NCI-H774 (cell line): ENCODE data around the gene DBX1.
"Not testable (repeated sequence)": the region's sequence is repeated elsewhere in the genome, so short reads cannot be mapped to it uniquely, and the experiment has no call there.

Source experiments
- DNase-seq: peaks from one replicate; lab custom pipeline; 2025; lab: John Stamatoyannopoulos, UW

The DBX1 gene, protein sequence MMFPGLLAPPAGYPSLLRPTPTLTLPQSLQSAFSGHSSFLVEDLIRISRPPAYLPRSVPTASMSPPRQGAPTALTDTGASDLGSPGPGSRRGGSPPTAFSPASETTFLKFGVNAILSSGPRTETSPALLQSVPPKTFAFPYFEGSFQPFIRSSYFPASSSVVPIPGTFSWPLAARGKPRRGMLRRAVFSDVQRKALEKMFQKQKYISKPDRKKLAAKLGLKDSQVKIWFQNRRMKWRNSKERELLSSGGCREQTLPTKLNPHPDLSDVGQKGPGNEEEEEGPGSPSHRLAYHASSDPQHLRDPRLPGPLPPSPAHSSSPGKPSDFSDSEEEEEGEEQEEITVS

DNA sequence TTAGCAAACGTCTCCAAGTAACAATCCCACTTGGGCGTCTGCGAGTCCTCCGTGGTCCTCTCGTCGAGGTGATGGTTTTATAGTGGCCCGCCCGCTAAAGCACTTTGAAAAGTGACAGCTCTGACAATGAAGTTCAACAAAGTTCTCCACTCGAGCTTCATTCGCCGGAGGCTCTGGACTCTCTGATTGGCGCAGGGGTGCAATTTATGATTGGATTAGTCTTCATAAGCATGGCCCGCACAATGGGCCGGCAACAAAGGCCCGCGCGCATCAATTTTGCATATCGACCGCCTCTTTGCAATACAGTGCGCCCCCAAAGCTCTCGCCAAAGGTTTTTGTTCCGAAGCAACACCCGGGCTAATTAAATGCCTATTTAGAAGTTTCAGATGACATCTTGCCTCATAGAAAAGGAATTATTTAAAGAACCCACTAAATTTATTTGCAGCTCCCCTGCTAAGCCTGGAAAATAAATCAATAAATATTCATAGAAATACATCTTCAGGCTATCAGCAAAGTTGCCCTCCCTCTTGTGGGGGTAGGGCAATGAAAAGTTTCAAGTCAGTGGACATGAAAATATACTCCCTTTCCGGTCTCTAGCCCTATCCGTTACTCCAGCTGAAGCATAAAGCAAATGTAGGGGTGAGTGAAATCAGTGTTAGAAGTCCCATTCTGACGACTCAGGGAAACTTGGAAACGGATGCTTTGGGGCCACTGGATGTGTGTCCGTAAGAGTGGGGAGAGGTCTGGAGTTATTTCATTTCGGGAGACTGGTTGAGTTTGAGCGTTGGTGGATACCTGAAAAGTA, at the start of gene DBX1:
DBX1 (minus strand) TSS at position 51 of the 805 bp plus-strand sequence. CDS start 151 bp downstream, outside the sequence.
- DNase-seq: no peak

DNA sequence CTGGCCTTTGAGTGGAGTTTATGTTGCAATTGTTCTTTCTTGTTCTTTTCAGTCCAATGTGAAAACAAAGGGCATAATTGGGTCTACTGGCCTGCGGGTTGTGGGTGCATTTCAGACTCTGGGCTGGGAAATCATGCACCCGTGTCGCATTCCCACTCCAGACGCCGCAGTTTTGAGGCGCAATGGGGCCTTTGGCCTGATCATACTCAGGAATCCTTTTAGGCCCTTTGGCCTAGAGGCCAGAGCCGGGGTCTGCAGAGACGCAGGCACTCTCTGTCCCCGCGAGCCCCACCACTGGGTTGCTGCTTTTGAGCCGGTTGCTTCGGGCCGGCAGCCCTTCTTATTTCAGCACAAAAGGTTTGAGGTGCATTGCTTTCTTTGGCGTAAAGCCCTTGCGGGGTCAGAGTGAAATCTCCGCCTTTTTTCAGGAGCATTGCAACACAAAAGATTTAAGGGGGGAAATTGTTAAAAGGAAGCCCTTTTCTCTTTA, 48.4 kb upstream of the DBX1 start:
- DNase-seq: no peak

DNA sequence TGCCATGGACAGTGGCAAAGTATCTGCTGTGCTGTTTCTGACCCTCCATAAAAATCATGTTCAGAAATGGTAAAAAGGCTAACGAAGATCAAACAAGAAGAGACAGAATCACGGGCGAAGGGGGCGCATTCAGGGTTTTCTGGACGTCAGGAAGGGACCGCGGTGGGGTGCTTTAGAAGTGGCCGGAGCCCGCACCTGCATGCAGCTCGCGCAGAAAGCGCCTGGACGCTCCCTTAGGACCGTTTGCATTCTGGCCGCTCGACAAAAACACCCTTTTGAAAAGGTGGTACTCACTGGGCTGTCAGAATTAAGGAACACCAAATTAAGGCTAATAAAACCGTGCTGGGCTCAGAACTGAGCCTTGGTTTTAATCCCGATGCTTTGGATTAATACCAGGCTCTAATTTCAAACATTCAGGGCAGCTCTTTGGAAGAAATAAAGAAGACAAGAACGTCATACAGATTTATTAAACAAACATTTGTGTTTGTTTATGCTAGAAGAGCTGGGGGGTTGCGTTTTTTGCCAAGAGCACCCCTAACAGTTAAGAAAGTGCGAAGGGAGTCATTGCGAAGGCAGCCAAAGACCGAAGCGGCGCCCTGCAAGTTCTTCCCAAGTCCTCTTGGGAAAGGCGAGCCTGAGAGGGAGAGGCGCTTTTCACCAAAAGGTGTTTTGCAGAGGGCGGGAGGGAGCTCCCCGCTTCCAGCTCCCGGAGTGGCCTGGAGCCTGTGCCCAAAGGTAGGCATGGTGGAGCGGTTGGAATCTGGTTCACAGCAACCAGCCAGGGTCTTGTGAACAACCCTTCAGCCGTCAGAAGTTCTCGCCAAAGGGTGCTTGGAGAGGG, 47.7 kb upstream of the DBX1 start:
- no peak for DNase-seq

DNA sequence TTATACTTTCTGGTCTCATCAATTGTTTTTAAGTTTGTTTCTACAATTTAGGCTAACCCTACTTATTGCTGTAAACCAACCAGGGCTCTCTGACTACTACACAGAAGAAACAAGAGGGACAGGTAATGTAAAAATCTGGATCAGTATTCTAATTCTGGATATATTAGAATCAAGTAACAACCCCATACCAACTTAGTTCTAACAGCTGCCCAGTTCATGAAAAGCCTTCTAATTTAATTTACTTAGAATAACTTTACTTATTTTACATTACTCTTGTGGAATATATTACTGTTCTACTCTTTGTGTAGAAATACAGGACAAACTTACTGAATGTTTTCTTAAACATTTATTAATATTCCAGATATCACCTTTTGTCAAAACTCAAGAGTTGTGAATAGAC, 45.5 kb upstream of the DBX1 start:
- no peak for DNase-seq

DNA sequence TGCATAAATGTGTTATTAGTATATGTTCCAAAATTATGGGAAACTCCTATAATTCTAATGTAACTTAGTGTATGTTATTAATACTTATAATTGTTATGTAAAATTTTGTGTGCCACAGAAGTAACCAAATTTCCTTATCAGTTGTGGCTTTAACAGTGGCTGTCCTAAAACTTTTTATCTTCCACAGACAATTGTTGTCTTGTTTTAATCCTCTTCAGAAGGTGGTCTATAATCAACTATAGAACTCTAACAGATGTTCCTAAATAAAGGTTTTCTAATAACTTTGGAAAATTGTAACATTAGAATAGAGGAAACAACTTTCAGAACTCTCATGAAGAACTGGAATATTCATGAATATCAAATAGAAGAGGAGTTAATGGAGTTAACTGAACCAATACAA, 44.4 kb upstream of the DBX1 start:
- no peak for DNase-seq

DNA sequence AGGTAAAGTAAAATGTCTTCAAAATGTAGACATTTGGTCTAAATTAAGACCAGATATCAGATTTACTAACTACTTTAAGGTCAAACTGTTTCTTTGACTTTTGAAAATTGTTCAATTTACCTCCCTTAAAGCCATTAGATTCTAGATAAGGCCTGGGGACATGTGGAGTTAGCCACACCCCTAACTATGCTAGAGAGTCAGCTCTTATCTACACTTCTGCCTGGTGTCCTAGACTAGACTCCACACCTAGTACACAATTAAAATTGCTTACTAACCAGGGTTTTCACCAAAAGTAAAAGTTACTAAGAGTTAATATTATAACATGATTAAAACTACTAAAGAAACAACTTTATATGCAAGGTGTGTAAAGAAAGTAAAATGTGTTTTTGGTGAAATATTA, 43.6 kb upstream of the DBX1 start:
- DNase-seq: no peak

DNA sequence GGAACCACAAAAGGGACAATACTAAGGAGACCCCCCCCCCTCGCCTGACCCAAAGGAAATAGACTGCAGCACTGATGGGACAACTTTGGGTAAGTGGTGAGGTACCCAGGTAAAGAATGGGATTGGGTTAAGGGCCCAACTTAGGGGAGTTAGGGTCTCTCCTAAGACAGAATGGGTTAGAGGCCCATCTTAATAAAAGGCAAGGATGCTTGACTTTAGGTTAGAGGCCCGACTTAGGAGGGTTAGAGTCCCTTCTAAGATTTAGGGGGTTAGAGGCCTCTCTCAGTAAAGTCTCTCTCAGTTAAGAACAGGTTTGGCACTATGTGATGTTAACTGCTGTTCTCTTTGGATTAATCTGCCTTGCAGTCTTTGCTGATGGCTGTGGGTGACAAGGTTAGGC, 41.0 kb upstream of the DBX1 start:
- DNase-seq: no peak

DNA sequence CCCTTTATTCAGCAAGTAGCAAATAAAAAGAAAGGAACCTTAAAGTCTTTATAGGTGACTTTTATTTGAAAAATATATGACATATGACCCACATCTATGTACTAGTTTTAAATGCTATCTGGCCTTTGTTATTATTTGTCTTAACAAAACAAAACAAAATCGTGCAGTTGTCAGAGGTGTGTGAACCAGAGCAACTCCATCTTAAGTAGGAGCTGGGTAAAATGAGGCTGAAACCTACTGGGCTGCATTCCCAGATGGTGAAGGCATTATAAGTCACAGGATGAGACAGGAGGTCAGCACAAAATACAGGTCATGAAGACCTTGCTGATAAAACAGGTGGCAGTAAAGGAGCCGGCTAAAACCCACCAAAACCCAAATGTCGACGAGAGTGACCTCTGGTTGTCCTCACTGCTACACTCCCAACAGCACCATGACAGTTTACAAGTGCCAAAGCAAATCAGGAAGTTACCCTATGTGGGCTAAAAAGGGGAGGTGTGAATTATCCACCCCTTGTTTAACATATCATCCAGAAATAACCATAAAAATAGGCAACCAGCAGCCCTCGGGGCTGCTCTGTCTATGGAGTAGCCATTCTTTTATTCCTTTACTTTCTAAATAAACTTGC, 40.2 kb upstream of the DBX1 start:
- not testable (repeated sequence) for DNase-seq

DNA sequence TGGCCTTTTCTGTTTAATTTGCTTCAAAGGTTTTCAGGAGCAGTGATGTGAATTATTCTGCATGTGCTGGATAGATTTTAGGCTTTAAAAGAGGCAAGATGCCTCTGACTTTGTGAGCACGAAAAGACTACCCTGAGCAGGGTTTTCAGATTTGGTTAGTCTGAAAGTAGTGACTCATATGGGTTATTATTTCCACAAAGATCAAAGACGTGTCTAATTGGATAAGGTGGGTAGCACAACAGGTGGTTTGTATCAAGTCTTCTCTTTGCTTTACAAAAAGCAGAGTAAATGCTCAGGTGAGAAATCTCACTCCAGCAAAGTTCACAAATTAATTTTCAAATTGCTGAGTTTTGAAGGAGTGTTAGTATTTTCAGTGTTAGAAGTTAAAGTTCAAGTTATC, 37.6 kb upstream of the DBX1 start:
- no peak for DNase-seq

DNA sequence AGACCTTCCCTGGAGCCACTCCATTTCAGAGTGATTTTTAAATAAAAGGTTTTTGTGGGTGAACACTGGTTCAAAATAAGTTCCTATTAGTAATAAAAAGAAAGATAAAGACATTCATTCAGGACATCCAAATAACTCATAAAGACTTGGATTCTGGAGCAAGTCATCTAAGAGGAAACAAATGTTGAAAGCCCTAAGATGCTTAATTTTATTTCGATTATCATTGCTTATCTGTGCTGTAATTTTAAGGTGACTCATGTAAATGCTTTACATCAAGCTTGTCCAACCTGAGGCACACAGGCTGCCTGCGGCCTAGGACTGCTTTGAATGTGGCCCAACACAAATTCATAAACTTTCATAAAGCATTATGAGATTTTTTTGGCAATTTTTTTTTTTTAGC, 34.2 kb upstream of the DBX1 start:
- DNase-seq: no peak

DNA sequence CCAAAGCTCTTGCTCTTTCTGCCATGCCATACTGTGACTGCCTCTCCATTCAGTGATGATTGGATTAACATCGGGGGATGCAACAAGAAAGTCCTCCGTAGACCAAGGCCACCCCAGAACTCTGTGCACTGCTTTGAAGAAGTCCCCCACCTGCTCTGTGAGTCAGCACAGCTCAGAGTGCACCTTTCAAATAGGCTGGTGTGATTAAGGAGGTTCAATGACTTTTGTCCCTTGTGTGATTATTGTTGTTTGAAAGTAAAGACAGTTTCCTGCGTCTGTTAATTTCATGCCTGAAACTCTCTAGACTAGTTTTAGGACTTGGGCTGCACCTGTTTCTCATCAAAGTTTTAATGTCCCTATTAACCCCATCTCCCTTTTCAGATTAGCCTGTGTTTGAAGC, 33.0 kb upstream of the DBX1 start:
- DNase-seq: no peak

DNA sequence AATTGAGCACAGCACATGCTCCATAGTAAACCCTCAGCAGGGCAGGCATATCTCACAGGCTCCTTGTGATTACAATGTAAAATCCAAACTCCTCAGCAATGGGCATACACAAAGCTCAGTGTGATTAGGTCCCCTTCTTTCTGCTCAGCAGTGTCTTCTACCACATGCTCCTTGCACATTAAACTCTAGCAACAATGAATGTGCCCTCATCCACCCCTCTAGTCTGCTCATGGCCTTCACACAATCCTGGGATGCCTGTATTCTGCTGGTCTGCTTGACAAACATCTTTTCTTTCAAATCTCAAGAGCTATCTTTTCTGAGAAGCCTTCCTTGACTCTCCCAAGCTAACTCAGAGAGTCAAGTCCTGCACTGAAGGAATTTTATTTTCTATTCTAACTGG, 32.4 kb upstream of the DBX1 start:
- DNase-seq: no peak

DNA sequence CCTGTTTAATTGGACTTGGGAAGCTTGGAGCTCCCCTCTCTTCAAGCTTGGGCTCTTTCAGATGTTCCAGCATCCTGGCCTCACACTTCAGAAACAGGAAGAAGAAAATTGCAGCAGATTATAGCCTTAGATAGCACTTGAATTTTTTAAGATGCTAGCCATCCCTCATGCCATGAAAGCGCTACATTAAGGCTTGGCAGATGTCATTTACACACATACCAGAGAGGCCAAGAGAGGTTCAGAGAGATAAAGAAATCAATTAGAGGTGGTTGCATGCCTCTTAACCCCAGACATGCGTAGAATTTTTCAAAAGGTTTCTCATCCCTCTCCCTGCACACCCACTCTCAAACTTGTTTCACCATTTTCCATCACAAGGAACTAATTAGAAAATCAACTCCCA, 31.9 kb upstream of the DBX1 start:
- no peak for DNase-seq

DNA sequence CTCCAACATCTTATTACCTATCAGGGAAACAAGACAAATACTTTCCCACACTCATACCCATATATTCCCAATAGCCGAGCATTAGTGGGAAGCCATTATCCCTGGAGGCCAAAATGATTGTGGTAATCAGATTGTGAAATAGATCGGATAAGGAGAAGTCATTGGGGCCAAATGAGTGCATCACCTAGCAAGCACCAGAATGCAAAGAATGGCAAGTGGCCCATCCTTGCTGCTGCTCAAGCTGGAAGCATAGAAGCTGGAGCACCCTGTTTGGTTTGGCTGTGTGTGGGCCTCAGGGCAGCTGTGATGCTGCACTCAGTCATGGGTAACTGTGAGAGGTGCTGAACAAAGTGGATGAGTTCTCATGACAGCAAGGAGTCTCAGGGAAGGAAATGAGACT, 18.7 kb upstream of the DBX1 start:
- DNase-seq: no peak

DNA sequence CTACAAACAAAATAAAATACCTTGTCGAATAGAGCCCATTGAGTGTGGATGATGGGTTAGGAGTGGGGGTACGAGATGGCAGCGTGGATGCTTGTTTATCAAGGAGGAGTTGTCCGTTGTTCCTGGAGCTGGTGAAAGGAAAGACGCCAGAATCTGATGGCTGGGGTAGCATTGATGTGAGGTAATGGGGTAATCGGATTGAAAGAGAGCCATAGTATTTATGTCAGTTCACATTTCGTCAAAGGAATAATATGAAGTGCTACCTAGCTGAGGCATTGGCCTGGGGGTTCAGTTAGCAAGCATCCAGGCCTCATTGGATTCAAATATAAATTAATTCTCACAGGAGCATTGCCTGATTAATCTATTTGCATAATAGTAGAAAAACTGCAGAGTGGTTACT, 16.9 kb upstream of the DBX1 start:
- DNase-seq: no peak

DNA sequence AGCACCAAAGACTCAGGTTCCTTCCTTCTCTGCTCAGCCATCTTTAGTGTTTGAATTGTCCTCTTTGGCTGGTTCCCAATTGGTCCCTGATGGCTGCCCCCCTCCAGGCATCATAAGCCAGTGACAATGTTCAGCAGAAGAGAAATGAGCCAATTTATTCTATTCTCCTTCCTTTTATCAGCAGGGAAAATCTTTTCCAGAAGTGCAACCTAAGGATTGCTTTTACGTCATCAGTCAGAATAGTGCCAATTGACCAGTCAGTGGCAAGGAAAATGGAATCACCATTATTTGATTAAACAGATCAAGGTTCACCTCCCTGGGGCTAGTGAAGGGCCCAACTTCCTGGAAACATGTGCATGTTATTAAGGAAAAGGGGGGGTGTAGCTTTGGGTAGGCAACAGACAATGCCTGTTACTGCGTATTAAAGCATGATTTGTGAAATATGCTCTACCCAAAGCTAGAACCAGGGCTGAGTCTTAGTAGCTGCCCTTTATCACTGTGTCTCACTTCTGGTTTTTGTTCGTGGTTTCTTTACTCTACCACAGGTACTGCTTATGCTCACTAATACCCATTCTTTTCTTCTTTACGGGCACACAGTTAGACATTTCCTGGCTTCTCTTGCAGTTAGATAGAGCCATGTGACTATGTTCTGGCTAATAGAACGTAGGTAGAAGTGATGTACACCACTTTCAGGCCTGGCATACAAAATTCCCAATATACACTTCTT, 12.6 kb upstream of the DBX1 start:
- no peak for DNase-seq

DNA sequence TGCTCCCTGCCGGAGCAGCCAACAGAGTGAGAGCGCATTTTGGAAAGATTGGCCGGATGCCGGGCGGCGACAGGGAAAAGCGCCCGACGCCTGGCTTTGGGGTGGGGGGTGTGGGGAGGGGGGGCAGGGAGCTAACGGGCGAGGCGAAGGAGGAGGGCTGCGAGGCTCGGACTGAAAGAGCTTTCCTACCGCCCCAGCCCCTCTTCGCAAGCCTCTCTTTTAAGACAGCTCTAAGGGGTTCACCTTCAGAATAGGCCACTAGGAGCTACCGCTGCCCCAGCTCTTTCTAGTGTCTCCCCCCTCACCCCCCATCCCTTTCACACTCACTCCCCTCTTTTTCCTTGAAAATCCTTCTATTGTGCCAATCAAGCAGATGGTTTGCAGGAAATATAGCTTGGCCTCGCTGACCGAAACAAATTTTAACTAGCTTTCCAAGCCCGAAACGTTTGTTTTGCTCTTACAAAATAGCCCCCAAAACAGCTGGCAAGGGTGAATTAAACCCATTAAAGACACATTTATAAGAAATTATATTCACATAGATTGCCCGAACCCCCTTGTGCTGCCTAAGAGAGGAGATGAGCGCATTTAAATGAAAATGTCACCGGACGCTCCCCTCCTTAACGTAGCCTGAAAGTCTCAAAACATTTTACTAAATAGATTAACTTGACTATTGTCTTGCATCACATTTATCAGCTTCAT, 3.7 kb upstream of the DBX1 start:
- DNase-seq: no peak

DNA sequence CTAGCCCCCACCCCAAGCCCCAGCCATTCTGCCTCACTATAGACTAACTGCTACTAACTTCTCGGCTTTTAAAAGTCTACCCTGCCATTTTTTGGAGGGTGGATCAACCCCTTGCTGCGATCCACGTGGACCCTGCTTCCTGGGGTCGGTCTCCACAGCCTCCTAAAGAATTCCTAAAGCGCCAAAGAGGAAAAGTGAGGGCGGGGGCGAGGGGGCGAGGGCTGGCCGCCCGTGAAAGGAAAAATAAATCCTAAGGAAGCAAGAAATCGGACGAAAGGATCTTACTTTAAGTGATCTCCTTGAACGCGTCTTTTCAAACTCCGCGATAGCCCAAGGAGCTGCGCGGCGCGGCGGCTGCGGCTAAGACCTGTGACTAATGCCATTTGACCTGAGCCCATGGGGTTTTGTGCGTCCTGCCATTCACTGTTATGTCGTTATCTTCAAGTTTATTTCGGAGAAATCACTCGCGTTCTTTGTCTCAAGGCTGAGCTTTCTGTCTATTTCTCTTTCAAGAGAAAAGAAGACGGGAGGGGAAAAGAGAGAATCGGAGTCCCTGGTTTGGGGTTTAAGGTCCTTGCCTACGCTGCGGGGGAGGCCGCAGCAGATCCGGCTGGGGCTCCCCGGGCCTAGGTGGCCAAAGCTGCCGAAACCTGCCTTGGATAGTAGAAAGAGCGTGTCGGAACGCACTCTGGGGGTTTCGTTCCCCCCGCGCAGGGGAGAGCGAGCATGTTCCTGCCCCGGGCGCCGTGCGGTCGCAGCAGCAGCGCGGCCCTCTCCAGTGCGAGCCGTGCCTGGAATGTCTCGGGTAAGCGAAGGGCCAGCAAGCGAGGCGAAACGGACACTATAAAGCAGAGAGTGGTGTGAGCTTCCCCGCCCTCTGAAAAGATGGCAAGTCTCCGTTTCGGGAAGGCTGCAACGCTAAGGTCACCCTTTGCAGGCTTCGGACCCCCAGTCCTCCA, 2.8 kb upstream of the DBX1 start:
- DNase-seq: no peak

DNA sequence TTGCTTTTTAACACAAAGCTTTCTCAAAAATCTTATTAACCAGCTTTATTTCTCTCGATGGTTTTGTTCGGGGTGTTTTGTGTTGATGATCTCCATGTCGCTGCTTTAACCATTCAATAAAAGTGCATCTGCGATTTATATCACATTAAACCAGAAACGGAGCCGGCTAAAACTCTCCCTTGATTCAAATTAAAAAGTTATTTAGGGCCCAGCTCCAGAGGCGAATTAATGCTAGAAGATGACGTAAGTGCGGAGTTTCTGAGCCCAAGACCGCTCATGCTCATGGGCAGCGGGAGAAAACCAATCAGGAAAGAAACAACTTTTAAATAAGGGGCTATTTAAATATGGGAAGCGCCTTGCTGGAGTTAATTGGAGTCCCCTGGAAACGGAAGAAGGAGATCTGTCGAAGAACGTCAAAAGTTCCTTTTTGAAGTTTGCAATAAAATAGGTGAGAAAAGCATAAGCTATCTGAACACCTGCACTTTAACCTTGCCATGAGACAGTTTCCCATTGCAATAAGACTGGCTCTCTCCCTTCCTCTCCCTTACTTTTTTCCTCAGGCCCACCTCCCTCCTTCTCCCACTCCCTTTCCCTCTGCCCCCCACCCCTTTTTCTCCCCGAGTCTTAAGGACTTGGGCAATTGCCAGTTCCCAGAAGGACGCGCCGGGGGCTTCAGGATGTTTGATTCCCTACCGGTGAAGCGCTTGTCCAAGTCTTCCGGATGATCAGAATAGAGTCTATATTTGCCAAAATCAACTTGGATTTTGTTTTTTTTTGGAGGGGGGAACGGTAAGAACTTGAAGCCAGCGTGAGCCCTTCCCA, 1.9 kb upstream of the DBX1 start:
- no peak for DNase-seq
